Mesendoderm (in vitro differentiated cells): Measurements from ENCODE around the gene ACAT2.

Experiments
- DNase-seq: peaks from one replicate; pipeline ENCODE4 v3.0.0; 2013
- H2AK5ac ChIP-seq: 2 replicates; pipeline ENCODE4 v1.6.1; 2013; ENCODE audit warnings: low read length, inconsistent platforms
- H2BK120ac ChIP-seq: 2 replicates; pipeline ENCODE4 v1.6.1; 2013; ENCODE audit warnings: low read depth, mild to moderate bottlenecking, low read length, moderate library complexity, mixed read lengths
- H2BK15ac ChIP-seq: replicated peaks from 2 replicates; pipeline ENCODE4 v1.6.1; 2013; ENCODE audit warnings: low read depth, mild to moderate bottlenecking, moderate library complexity
- H2BK5ac ChIP-seq: 2 replicates; pipeline ENCODE4 v1.6.1; 2013; ENCODE audit warnings: low read length, inconsistent platforms
- H3K18ac ChIP-seq: 2 replicates; pipeline ENCODE4 v1.6.1; 2013; ENCODE audit warnings: mild to moderate bottlenecking, low read length, mixed read lengths
- H3K23ac ChIP-seq: one replicate; pipeline ENCODE4 v1.6.1; 2013; ENCODE audit warnings: low read length
- H3K27ac ChIP-seq: 2 replicates; pipeline ENCODE4 v1.5.1; 2013; ENCODE audit warnings: low read depth, mild to moderate bottlenecking, inconsistent platforms, low read length, moderate library complexity
- H3K27me3 ChIP-seq: 2 replicates; pipeline ENCODE4 v1.6.1; 2013; ENCODE audit warnings: low read length, control low read depth, mild to moderate bottlenecking, inconsistent platforms; ENCODE audit not compliant: insufficient read depth, poor library complexity
- H3K36me3 ChIP-seq: 2 replicates; pipeline ENCODE4 v1.6.1; 2013; ENCODE audit warnings: low read length, inconsistent platforms; ENCODE audit not compliant: control insufficient read depth, insufficient read depth
- H3K4ac ChIP-seq: one replicate; pipeline ENCODE4 v1.6.1; 2013; ENCODE audit warnings: low read depth, mild to moderate bottlenecking, low read length, moderate library complexity
- H3K4me1 ChIP-seq: 2 replicates; pipeline ENCODE4 v1.6.1; 2013; ENCODE audit warnings: low read depth, low read length, inconsistent platforms; ENCODE audit not compliant: control insufficient read depth
- H3K4me2 ChIP-seq: 2 replicates; pipeline ENCODE4 v1.6.1; 2013; ENCODE audit warnings: low read length
- H3K4me3 ChIP-seq: 2 replicates; pipeline ENCODE4 v1.5.1; 2013; ENCODE audit warnings: mild to moderate bottlenecking, low read length
- H3K56ac ChIP-seq: one replicate; pipeline ENCODE4 v1.6.1; 2013; ENCODE audit warnings: low read length
- H3K79me1 ChIP-seq: 2 replicates; pipeline ENCODE4 v1.6.1; 2013; ENCODE audit warnings: low read length, inconsistent platforms
- H3K79me2 ChIP-seq: 2 replicates; pipeline ENCODE4 v1.6.1; 2013; ENCODE audit warnings: mild to moderate bottlenecking, low read length; ENCODE audit not compliant: control insufficient read depth, insufficient read depth
- H3K9ac ChIP-seq: 2 replicates; pipeline ENCODE4 v1.6.1; 2013; ENCODE audit warnings: low read length, inconsistent platforms
- H4K5ac ChIP-seq: one replicate; pipeline ENCODE4 v1.6.1; 2013; ENCODE audit warnings: low read length
- H4K8ac ChIP-seq: one replicate; pipeline ENCODE4 v1.6.1; 2013; ENCODE audit warnings: low read depth, mild to moderate bottlenecking, control low read depth, low read length, moderate library complexity
- WGBS: extraction: QIAGEN DNeasy Blood & Tissue Kit; methylation state at CpG from one replicate; pipeline ENCODE4 v1.1.7; 2013; ENCODE audit warnings: low lambda C conversion rate, missing lambda C conversion rate; ENCODE audit not compliant: insufficient coverage; ENCODE audit errors: extremely low coverage; 5-methylcytosine and 5-hydroxymethylcytosine counted together

Gene ACAT2

GRCh38 chr6:159761129-159761872 is 544 bp upstream of the ACAT2 start:
- H3K36me3 ChIP-seq: peaks cover 3% of the 10 kb centered on the region
- no peak overlapping the region for H2BK15ac ChIP-seq
- H3K23ac ChIP-seq: no peak overlapping the region
- WGBS: no CpG with 5 or more reads among the region's 45 CpGs
- no peak overlapping the region for H2AK5ac ChIP-seq
- H3K27me3 ChIP-seq: no peaks in the 10 kb centered on the region
- H3K4me2 ChIP-seq: peak overlapping the region; percentile 19
- DNase-seq: peak; percentile 43
- peak overlapping the region; percentile 97 for H3K27ac ChIP-seq
- H3K18ac ChIP-seq: peak overlapping the region; percentile 61
- peak overlapping the region; percentile 40 for H3K4ac ChIP-seq
- peaks cover 13% of the 10 kb centered on the region for H3K79me2 ChIP-seq
- peak overlapping the region; percentile 35 for H2BK5ac ChIP-seq
- H3K79me1 ChIP-seq: peaks cover 11% of the 10 kb centered on the region
- peak overlapping the region; percentile 19 for H3K4me3 ChIP-seq
- H4K5ac ChIP-seq: no peak overlapping the region
- H3K4me1 ChIP-seq: peaks cover 9% of the 10 kb centered on the region
- H3K56ac ChIP-seq: peak overlapping the region; percentile 84
- peak overlapping the region; percentile 94 for H4K8ac ChIP-seq
- H2BK120ac ChIP-seq: no peak overlapping the region
- peak overlapping the region; percentile 63 for H3K9ac ChIP-seq

- Histone ChIP-seq H3K27me3 (no peaks in the 10 kb centered on the region), H3K4ac (peak overlapping the region; percentile 41), H3K4me3 (peak overlapping the region; percentile 82), H2AK5ac (peak overlapping the region; percentile 91), H2BK15ac (no peak overlapping the region), H3K27ac (peak overlapping the region; percentile 47), H2BK5ac (peak overlapping the region; percentile 94), H3K56ac (peak overlapping the region; percentile 99), H2BK120ac (no peak overlapping the region), H3K4me1 (peaks cover 9% of the 10 kb centered on the region), H3K18ac (no peak overlapping the region), H3K79me2 (peaks cover 17% of the 10 kb centered on the region), H3K4me2 (peak overlapping the region; percentile 96), H3K79me1 (peaks cover 18% of the 10 kb centered on the region), H3K23ac (peak overlapping the region; percentile 20), H3K36me3 (peaks cover 13% of the 10 kb centered on the region), H3K9ac (peak overlapping the region; percentile 95), H4K8ac (no peak overlapping the region), H4K5ac (no peak overlapping the region)
- WGBS: no CpG with 5 or more reads among the region's 16 CpGs
- peak; percentile 17 for DNase-seq
Observed at GRCh38 chr6:159762681-159763293, 942 bp downstream of the ACAT2 start.

GRCh38 chr6:159766906-159767305 is 5.1 kb downstream of the ACAT2 start:
- H3K4me3 ChIP-seq: no peak overlapping the region
- H2BK120ac ChIP-seq: no peak overlapping the region
- H3K79me1 ChIP-seq: peaks cover 17% of the 10 kb centered on the region
- H2BK5ac ChIP-seq: no peak overlapping the region
- no peak overlapping the region for H4K5ac ChIP-seq
- peaks cover 24% of the 10 kb centered on the region for H3K36me3 ChIP-seq
- H4K8ac ChIP-seq: no peak overlapping the region
- H2BK15ac ChIP-seq: no peak overlapping the region
- H3K79me2 ChIP-seq: peaks cover 17% of the 10 kb centered on the region
- no peak overlapping the region for H3K23ac ChIP-seq
- peaks cover 4% of the 10 kb centered on the region for H3K4me1 ChIP-seq
- H3K27me3 ChIP-seq: no peaks in the 10 kb centered on the region
- H3K4ac ChIP-seq: no peak overlapping the region
- H3K18ac ChIP-seq: no peak overlapping the region
- H3K4me2 ChIP-seq: no peak overlapping the region
- no peak for DNase-seq
- no peak overlapping the region for H3K27ac ChIP-seq
- H3K9ac ChIP-seq: no peak overlapping the region
- H3K56ac ChIP-seq: no peak overlapping the region
- no peak overlapping the region for H2AK5ac ChIP-seq

- DNase-seq: no peak
- peaks cover 21% of the 10 kb centered on the region for H3K36me3 ChIP-seq
- no peak overlapping the region for H3K4me2 ChIP-seq
Observed at GRCh38 chr6:159769470-159769869, 7.6 kb downstream of the ACAT2 start.

GRCh38 chr6:159772196-159772595 is 10.4 kb downstream of the ACAT2 start:
- Histone ChIP-seq H4K8ac (no peak overlapping the region), H3K4ac (no peak overlapping the region), H3K56ac (no peak overlapping the region), H3K36me3 (peaks cover 23% of the 10 kb centered on the region), H2AK5ac (no peak overlapping the region), H2BK15ac (no peak overlapping the region), H2BK5ac (no peak overlapping the region), H3K4me1 (no peaks in the 10 kb centered on the region), H3K79me1 (peaks cover 4% of the 10 kb centered on the region), H3K9ac (no peak overlapping the region), H2BK120ac (no peak overlapping the region), H3K27me3 (no peaks in the 10 kb centered on the region), H3K27ac (no peak overlapping the region), H3K18ac (no peak overlapping the region), H3K79me2 (no peaks in the 10 kb centered on the region), H3K4me3 (no peak overlapping the region), H4K5ac (no peak overlapping the region), H3K23ac (no peak overlapping the region), H3K4me2 (no peak overlapping the region)
- no peak for DNase-seq
- no CpG with 5 or more reads among the region's 1 CpG for WGBS

More at GRCh38 chr6:159769470-159769869, 7.6 kb downstream of the ACAT2 start:
- Histone ChIP-seq H2BK120ac (no peak overlapping the region), H3K18ac (no peak overlapping the region), H3K9ac (no peak overlapping the region), H2BK15ac (no peak overlapping the region), H2BK5ac (no peak overlapping the region), H4K8ac (no peak overlapping the region), H3K56ac (no peak overlapping the region), H3K23ac (no peak overlapping the region), H3K4me1 (no peaks in the 10 kb centered on the region), H3K27ac (no peak overlapping the region), H2AK5ac (no peak overlapping the region), H3K27me3 (no peaks in the 10 kb centered on the region), H4K5ac (no peak overlapping the region), H3K79me2 (peaks cover 4% of the 10 kb centered on the region), H3K4ac (no peak overlapping the region), H3K79me1 (peaks cover 7% of the 10 kb centered on the region), H3K4me3 (no peak overlapping the region)
